ENCODE data around the gene LRP10.

LRP10 gene

DNA sequence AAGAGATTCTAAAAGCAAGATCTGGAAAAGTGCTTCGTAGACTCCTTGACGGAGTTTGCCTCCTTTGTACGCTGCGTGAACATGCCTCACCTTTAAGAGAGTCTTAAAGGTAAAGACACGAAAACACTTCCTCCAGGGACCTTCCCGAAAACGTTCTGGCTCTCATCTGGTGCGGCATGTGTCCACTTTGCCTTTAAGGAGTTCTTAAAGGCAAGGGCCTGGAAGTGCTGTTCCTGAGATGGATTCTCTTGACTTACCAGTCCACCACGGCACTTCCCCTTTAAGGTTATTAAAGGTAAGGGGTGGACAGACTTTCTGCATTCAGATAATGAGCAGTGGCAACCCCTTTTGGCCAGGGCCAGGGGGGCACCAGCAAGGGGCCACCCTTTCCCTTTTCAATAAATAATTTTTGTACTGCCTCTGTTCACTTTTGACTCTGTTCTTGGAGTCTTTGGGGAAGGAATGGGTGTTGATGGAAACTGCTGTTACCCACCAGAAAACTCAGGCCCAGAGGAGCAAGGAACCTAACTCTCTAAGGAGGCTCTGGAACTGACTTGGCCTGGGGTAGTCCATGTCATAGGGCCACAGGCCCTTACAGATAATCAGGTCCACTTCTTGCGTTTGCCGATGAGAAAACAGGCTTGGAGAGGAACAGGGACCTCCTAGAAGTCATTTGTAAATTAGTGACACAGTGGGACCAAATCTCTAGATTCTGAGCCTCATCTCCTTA, 15.9 kb downstream of the LRP10 start:
- H3K4me1 Mint-ChIP-seq: peaks cover 65% of the 10 kb centered on the region
- peak overlapping the region; percentile 85 for H3K4me3 Mint-ChIP-seq
- H3K27ac Mint-ChIP-seq: peak overlapping the region; percentile 88
- H3K27me3 Mint-ChIP-seq: no peaks in the 10 kb centered on the region
- peaks cover 9% of the 10 kb centered on the region for H3K36me3 Mint-ChIP-seq
- peak; percentile 56 for ATAC-seq
- no peaks in the 10 kb centered on the region for H3K9me3 Mint-ChIP-seq

DNA sequence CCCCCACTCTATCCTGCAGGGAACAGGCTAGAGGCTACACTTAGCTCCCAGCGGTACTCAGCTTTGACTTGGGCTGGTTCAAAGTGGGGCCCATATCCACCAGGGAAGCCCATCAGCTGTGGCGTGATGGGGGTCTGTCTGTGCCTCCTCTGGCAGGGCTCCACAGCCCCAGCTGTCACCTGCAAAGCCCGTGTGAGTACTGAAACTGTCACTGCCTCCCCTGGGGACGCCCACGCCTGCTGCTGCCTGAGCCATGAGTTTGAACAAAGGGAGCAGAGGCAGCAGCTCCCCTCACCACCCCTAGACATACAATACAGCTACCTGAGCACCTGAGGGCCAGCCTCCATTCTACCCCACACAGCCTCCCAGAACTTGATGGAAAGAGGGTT, 16.4 kb downstream of the LRP10 start:
- Mint-ChIP-seq H3K27me3 (no peaks in the 10 kb centered on the region), H3K36me3 (peaks cover 12% of the 10 kb centered on the region), H3K27ac (peak overlapping the region; percentile 88), H3K4me1 (peaks cover 60% of the 10 kb centered on the region), H3K9me3 (no peaks in the 10 kb centered on the region), H3K4me3 (peak overlapping the region; percentile 85)
- ATAC-seq: peak; percentile 76

- no peaks in the 10 kb centered on the region for H3K9me3 Mint-ChIP-seq
- peak overlapping the region; percentile 88 for H3K27ac Mint-ChIP-seq
- H3K27me3 Mint-ChIP-seq: no peaks in the 10 kb centered on the region
- peak; percentile 42 for ATAC-seq
- peak overlapping the region; percentile 3 for H3K4me3 Mint-ChIP-seq
- H3K36me3 Mint-ChIP-seq: peaks cover 16% of the 10 kb centered on the region
- peaks cover 53% of the 10 kb centered on the region for H3K4me1 Mint-ChIP-seq
Measured at GRCh38 chr14:22888662-22889061, 17.1 kb downstream of the LRP10 start.

- Mint-ChIP-seq H3K9me3 (no peaks in the 10 kb centered on the region), H3K4me3 (no peak overlapping the region), H3K4me1 (peaks cover 35% of the 10 kb centered on the region), H3K27me3 (no peaks in the 10 kb centered on the region), H3K36me3 (peaks cover 16% of the 10 kb centered on the region), H3K27ac (peak overlapping the region; percentile 1)
- no peak for ATAC-seq
Measured at GRCh38 chr14:22890416-22890815, 18.9 kb downstream of the LRP10 start.

DNA sequence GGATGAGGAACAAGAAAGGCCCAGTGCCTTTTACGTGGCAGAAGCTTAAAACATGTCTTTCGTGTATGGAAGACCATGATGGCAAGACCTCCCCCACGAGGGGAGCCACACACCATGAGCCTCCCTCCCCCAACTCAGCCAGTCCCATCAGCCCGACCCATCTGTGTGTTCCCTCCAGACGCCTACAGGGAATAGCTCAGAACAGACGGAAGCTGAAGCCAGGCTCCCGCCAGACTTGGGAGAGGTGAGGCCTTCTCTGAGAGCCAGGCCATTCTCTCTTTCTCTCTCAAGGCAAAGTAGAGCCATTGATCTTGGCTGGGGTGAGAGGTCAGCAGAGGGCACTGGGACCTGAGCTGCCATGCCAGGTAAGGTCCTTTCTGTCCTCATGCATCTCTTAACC, 20.9 kb downstream of the LRP10 start:
- peaks cover 16% of the 10 kb centered on the region for H3K36me3 Mint-ChIP-seq
- no peak for ATAC-seq
- H3K27me3 Mint-ChIP-seq: no peaks in the 10 kb centered on the region
- no peaks in the 10 kb centered on the region for H3K9me3 Mint-ChIP-seq
- H3K4me1 Mint-ChIP-seq: peaks cover 23% of the 10 kb centered on the region
- no peak overlapping the region for H3K4me3 Mint-ChIP-seq
- peak overlapping the region; percentile 63 for H3K27ac Mint-ChIP-seq

DNA sequence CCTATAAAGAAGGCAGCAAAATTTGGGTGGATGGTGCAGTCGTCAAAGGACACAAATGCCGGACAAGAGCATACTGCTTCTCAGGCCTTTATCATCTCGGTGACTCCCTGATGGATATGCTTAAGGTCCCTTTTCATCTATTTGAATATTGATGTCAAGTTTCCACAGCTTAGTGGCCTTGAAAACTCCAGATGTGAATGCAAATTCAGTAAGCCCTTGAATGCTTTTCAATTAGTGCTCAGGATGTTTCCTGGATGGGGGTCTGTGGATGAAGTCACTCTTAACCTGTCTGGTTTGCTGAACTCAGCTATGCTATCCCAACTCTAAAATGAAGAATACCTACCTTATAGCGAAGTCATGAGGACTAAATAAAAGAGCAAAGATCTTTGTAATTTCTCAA, 22.2 kb downstream of the LRP10 start:
- Mint-ChIP-seq H3K36me3 (peaks cover 26% of the 10 kb centered on the region), H3K4me3 (no peak overlapping the region), H3K27me3 (no peaks in the 10 kb centered on the region), H3K4me1 (peaks cover 12% of the 10 kb centered on the region), H3K27ac (no peak overlapping the region), H3K9me3 (no peaks in the 10 kb centered on the region)
- no peak for ATAC-seq

GRCh38 chr14:22895402-22895801, 23.9 kb downstream of the LRP10 start:
- no peak overlapping the region for H3K4me3 Mint-ChIP-seq
- peaks cover 5% of the 10 kb centered on the region for H3K4me1 Mint-ChIP-seq
- H3K27ac Mint-ChIP-seq: no peak overlapping the region
- peaks cover 21% of the 10 kb centered on the region for H3K36me3 Mint-ChIP-seq
- no peaks in the 10 kb centered on the region for H3K27me3 Mint-ChIP-seq
- H3K9me3 Mint-ChIP-seq: no peaks in the 10 kb centered on the region
- ATAC-seq: no peak

- ATAC-seq: no peak
- Mint-ChIP-seq H3K27ac (peak overlapping the region; percentile 50), H3K27me3 (no peaks in the 10 kb centered on the region), H3K9me3 (no peaks in the 10 kb centered on the region), H3K36me3 (peaks cover 30% of the 10 kb centered on the region), H3K4me1 (peaks cover 7% of the 10 kb centered on the region), H3K4me3 (no peak overlapping the region)
Measured at GRCh38 chr14:22896356-22896755, 24.8 kb downstream of the LRP10 start.

DNA sequence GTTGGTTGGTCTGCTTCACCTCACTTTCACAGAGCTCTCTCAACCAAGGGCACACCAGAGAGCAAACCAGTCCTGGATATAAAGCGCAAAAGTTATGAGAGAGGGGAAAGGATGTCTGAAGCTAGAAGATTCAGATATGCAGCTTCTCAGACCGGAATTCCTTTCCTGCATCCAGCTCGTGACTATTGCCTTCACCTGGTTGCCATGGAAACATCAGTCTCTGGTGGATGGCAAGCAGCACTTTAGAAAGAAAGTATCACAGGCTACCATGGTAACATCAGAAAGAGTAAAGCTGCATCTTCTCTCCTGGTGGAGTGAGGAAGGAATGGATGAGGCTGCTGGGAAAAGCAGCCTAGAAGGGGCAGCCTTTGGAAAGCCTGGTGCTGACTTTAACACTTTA, 25.2 kb downstream of the LRP10 start:
- peaks cover 34% of the 10 kb centered on the region for H3K36me3 Mint-ChIP-seq
- peaks cover 7% of the 10 kb centered on the region for H3K4me1 Mint-ChIP-seq
- peak overlapping the region; percentile 50 for H3K27ac Mint-ChIP-seq
- no peak for ATAC-seq
- H3K4me3 Mint-ChIP-seq: no peak overlapping the region
- no peaks in the 10 kb centered on the region for H3K9me3 Mint-ChIP-seq
- no peaks in the 10 kb centered on the region for H3K27me3 Mint-ChIP-seq

DNA sequence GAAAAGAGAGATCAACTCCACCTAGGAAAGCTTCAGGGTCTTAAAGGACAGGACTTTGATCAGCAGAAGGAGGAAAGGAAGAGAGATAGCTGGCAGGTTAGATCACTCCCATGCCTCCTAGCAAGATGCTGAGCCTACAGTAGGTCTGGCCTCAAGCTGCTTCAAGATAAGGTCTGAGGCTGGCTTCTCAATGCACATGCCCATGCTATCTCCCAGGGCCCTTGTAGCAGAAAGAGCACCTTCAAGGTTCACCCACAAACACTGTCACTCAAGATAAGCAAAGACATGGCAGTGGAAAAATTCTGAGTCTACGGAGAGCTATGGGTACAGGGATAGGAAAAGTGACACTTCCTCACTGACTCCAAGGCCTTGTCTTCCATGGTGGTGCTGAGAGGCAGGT, 25.8 kb downstream of the LRP10 start:
- H3K27ac Mint-ChIP-seq: peak overlapping the region; percentile 50
- H3K36me3 Mint-ChIP-seq: peaks cover 40% of the 10 kb centered on the region
- ATAC-seq: no peak
- H3K4me1 Mint-ChIP-seq: peaks cover 7% of the 10 kb centered on the region
- no peaks in the 10 kb centered on the region for H3K27me3 Mint-ChIP-seq
- no peaks in the 10 kb centered on the region for H3K9me3 Mint-ChIP-seq
- H3K4me3 Mint-ChIP-seq: no peak overlapping the region

DNA sequence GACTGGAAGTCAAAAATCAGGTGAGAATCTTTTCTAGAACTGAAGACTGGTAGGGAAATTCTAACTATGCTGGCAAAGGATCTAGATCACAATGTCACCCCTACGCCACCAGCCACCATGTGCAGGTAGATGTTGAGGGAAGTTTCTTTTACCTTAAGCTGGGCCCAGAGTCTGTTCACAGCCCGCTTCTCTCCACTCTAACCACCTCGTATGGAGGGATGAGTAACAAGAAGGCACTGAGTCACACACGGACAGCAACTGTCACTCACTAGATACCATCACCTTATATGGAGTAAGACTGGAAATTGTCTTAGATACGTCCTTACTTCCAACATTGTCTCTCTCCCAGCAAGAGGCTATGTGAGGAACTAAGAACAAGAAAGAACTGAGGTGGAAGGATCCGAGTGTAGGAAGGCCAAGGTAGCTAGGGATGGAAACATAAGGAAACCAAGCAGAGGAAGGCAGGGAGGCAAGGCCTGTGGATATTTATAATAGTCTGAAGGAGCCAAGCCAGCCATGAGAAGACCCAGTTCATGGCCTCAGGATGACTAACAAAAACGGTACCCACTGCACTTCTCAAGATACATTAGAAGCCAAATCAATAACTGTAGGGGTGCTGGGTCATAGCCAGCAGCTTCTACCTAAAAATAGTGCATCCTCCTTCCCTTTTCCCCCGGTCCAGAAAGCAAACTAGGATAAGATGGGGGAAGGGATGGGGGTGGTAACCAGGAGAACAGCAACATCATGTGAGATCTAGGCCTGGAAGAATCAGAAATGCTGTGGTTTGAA, 27.0 kb downstream of the LRP10 start:
- Mint-ChIP-seq H3K27me3 (no peaks in the 10 kb centered on the region), H3K4me3 (no peak overlapping the region), H3K36me3 (peaks cover 36% of the 10 kb centered on the region), H3K4me1 (peaks cover 7% of the 10 kb centered on the region), H3K9me3 (no peaks in the 10 kb centered on the region), H3K27ac (no peak overlapping the region)
- ATAC-seq: no peak

GRCh38 chr14:22900081-22900799, 28.7 kb downstream of the LRP10 start:
- ATAC-seq: peak; percentile 73
- no peaks in the 10 kb centered on the region for H3K27me3 Mint-ChIP-seq
- no peaks in the 10 kb centered on the region for H3K9me3 Mint-ChIP-seq
- H3K27ac Mint-ChIP-seq: peak overlapping the region; percentile 42
- no peak overlapping the region for H3K4me3 Mint-ChIP-seq
- H3K36me3 Mint-ChIP-seq: peaks cover 50% of the 10 kb centered on the region
- H3K4me1 Mint-ChIP-seq: peaks cover 7% of the 10 kb centered on the region

DNA sequence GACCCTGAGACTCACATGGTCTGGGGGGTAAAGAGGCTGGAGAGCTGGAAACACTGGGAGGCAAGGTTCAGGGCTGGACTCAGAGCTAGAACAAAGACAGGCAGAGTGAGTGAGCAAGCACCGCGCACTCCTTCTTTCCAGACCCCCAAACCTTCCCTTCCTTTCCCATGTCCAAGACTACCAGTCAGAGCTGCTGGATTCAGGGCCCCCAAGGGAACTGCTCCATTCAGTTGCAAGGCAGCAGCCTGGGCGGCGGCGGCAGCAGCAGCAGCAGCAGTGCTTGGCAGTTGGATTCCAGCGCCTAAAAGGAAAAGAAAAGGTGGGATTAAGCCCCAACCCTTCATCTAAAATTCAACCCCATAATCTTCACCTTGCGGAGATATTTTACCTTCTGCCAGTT, 30.3 kb downstream of the LRP10 start:
- Mint-ChIP-seq H3K27ac (no peak overlapping the region), H3K4me1 (peaks cover 7% of the 10 kb centered on the region), H3K36me3 (peaks cover 65% of the 10 kb centered on the region), H3K27me3 (no peaks in the 10 kb centered on the region), H3K9me3 (no peaks in the 10 kb centered on the region), H3K4me3 (no peak overlapping the region)
- no peak for ATAC-seq

- H3K36me3 Mint-ChIP-seq: peaks cover 65% of the 10 kb centered on the region
- H3K4me1 Mint-ChIP-seq: peaks cover 7% of the 10 kb centered on the region
- H3K27ac Mint-ChIP-seq: no peak overlapping the region
- no peak overlapping the region for H3K4me3 Mint-ChIP-seq
- ATAC-seq: no peak
- H3K27me3 Mint-ChIP-seq: no peaks in the 10 kb centered on the region
- no peaks in the 10 kb centered on the region for H3K9me3 Mint-ChIP-seq
Measured at GRCh38 chr14:22903742-22904087, 32.2 kb downstream of the LRP10 start.

GRCh38 chr14:22905627-22906026, 34.1 kb downstream of the LRP10 start:
- H3K36me3 Mint-ChIP-seq: peaks cover 66% of the 10 kb centered on the region
- H3K9me3 Mint-ChIP-seq: no peaks in the 10 kb centered on the region
- no peak overlapping the region for H3K27ac Mint-ChIP-seq
- no peak overlapping the region for H3K4me3 Mint-ChIP-seq
- ATAC-seq: no peak
- no peaks in the 10 kb centered on the region for H3K27me3 Mint-ChIP-seq
- peaks cover under 1% of the 10 kb centered on the region for H3K4me1 Mint-ChIP-seq
